ENCODE measurements around the gene ARFRP1. TPM values are rescaled to one million over a fixed set of nuclear protein-coding genes. Genes with fewer than 3 reads are reported as not detected.
A peak's percentile ranks its signal among the peaks of the same experiment; 100 is the strongest.

ARFRP1 gene
- total RNA-seq, 1 donor from 2014 or later: 49.4 TPM

GRCh38 chr20:63737945-63738686 lies 30.3 kb upstream of the ARFRP1 start:
- peak overlapping the region; percentile 61 for H3K4me3 ChIP-seq
- TF ChIP-seq CTCF (IDR thresholded peaks at IDR 0.05): no peak

GRCh38 chr20:63737695-63737944 lies 29.8 kb upstream of the ARFRP1 start:
- TF ChIP-seq CTCF (IDR thresholded peaks at IDR 0.05): no peak
- DNase-seq: no peak
- H3K9me3 ChIP-seq: no peaks in the 10 kb centered on the region
- peak overlapping the region; percentile 30 for H3K27ac ChIP-seq
- ATAC-seq: no peak
- no peaks in the 10 kb centered on the region for H3K27me3 ChIP-seq
- intact Hi-C loops (cut with DNase I): no loop called here
- peaks cover 30% of the 10 kb centered on the region for H3K4me1 ChIP-seq
- peak overlapping the region; percentile 61 for H3K4me3 ChIP-seq
- peaks cover 38% of the 10 kb centered on the region for H3K36me3 ChIP-seq

More at GRCh38 chr20:63737945-63738686, 30.3 kb upstream of the ARFRP1 start:
- H3K27me3 ChIP-seq: no peaks in the 10 kb centered on the region
- ATAC-seq (no peak), DNase-seq (peak; percentile 69)
- peak overlapping the region; percentile 77 for H3K27ac ChIP-seq
- intact Hi-C loops (cut with DNase I): no loop called here
- peaks cover 30% of the 10 kb centered on the region for H3K4me1 ChIP-seq
- no peaks in the 10 kb centered on the region for H3K9me3 ChIP-seq
- peaks cover 43% of the 10 kb centered on the region for H3K36me3 ChIP-seq

GRCh38 chr20:63736893-63737694 lies 29.3 kb upstream of the ARFRP1 start:
- DNase-seq: peak; percentile 69
- intact Hi-C loops (cut with DNase I): no loop called here
- ATAC-seq: no peak
- peak overlapping the region; percentile 30 for H3K27ac ChIP-seq
- H3K27me3 ChIP-seq: no peaks in the 10 kb centered on the region
- peaks cover 33% of the 10 kb centered on the region for H3K36me3 ChIP-seq
- no peaks in the 10 kb centered on the region for H3K9me3 ChIP-seq
- no peak for TF ChIP-seq CTCF (IDR thresholded peaks at IDR 0.05)
- H3K4me3 ChIP-seq: peak overlapping the region; percentile 61
- H3K4me1 ChIP-seq: peaks cover 30% of the 10 kb centered on the region

GRCh38 chr20:63735859-63736718 lies 28.3 kb upstream of the ARFRP1 start, which contains the start of gene LIME1:
Gene LIME1 (plus strand): TSS chr20:63736664. CDS start chr20:63737550, 886 bp downstream.
- Histone ChIP-seq H3K9me3 (no peaks in the 10 kb centered on the region), H3K36me3 (peaks cover 27% of the 10 kb centered on the region), H3K27ac (peak within 1 kb of the TSS; percentile 30), H3K27me3 (no peaks in the 10 kb centered on the region), H3K4me1 (peaks cover 22% of the 10 kb centered on the region), H3K4me3 (peak within 1 kb of the TSS; percentile 61)
- intact Hi-C loops (cut with DNase I): no loop called here
- no peak for TF ChIP-seq CTCF (IDR thresholded peaks at IDR 0.05)
- no peak for ATAC-seq
- DNase-seq: peak; percentile 69

- Histone ChIP-seq H3K36me3 (peaks cover 27% of the 10 kb centered on the region), H3K27ac (no peak overlapping the region), H3K27me3 (no peaks in the 10 kb centered on the region), H3K4me1 (peaks cover 19% of the 10 kb centered on the region), H3K4me3 (no peak overlapping the region), H3K9me3 (no peaks in the 10 kb centered on the region)
- intact Hi-C loops (cut with DNase I): no loop called here
- no peak for TF ChIP-seq CTCF (IDR thresholded peaks at IDR 0.05)
- DNase-seq (no peak), ATAC-seq (no peak)
These were observed 27.4 kb upstream of the ARFRP1 start for GRCh38 chr20:63734946-63735858.

Data from upper lobe of right lung (tissue), 1 donor.